DND-41 (cell line): ENCODE results near the gene ZFAND2A.

Source experiments
- EZH2 ChIP-seq: IDR thresholded peaks from 3 replicates; pipeline ENCODE4 v1.6.1; 2012; ENCODE audit warnings: borderline replicate concordance, low read depth, mild to moderate bottlenecking, moderate library complexity, low read length, inconsistent platforms; ENCODE audit not compliant: severe bottlenecking
- TF ChIP-seq, protein P1 (sequence below): IDR thresholded peaks from 2 replicates; pipeline ENCODE4 v1.5.1; 2012; ENCODE audit warnings: borderline replicate concordance, low read length, moderate library complexity, mild to moderate bottlenecking; ENCODE audit not compliant: poor library complexity, severe bottlenecking; ENCODE audit errors: extremely low read depth

DNA sequence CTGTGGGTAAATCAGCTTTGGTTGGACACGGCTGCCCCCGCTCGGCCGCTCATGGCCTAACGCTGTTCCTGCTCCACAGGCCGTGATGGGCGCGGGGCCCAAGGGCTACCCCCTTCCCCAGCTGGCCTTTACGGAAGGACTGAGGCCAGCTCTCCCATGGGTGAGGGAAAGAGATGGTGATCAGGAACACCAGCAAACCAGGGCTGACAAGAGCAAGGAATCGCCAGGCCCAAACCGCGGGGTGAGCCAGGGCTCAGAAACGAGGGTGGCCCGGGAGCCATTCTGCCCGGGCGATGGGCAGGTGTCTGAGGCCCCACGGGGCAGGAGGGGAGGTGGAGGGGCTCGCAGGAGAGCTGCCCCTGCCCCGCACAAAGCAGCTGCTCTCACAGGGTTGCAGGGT, 45.5 kb downstream of the ZFAND2A start:
- TF ChIP-seq, protein P1, sequence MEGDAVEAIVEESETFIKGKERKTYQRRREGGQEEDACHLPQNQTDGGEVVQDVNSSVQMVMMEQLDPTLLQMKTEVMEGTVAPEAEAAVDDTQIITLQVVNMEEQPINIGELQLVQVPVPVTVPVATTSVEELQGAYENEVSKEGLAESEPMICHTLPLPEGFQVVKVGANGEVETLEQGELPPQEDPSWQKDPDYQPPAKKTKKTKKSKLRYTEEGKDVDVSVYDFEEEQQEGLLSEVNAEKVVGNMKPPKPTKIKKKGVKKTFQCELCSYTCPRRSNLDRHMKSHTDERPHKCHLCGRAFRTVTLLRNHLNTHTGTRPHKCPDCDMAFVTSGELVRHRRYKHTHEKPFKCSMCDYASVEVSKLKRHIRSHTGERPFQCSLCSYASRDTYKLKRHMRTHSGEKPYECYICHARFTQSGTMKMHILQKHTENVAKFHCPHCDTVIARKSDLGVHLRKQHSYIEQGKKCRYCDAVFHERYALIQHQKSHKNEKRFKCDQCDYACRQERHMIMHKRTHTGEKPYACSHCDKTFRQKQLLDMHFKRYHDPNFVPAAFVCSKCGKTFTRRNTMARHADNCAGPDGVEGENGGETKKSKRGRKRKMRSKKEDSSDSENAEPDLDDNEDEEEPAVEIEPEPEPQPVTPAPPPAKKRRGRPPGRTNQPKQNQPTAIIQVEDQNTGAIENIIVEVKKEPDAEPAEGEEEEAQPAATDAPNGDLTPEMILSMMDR: no peak
- TF ChIP-seq EZH2: no peak
